Measurements from ENCODE around the gene ADAM8. TPM values are rescaled to one million over a fixed set of nuclear protein-coding genes. Genes with fewer than 3 reads are reported as not detected.

Gene ADAM8
- total RNA-seq, 1 donor from 2014 or later, result 16.9 TPM

GRCh38 chr10:133282846-133283390 is 6.2 kb upstream of the ADAM8 start:
- Mint-ChIP-seq H3K9me3 (no peaks in the 10 kb centered on the region), H3K4me1 (peaks cover 10% of the 10 kb centered on the region), H3K27me3 (ENCODE audit: low read depth) (no peaks in the 10 kb centered on the region), H3K27ac (no peak overlapping the region), H3K36me3 (peaks cover 33% of the 10 kb centered on the region), H3K4me3 (no peak overlapping the region)
- TF ChIP-seq CTCF (IDR thresholded peaks at IDR 0.05; ENCODE audit: unreplicated experiment), result no peak
- DNase-seq (ENCODE audit: low spot score in 2 of 2, unreplicated experiment in 2 of 2), result no peak

GRCh38 chr10:133281628-133282372 is 5.1 kb upstream of the ADAM8 start:
- no peak overlapping the region for H3K27ac Mint-ChIP-seq

GRCh38 chr10:133281084-133281483 is 4.4 kb upstream of the ADAM8 start:
- H3K9me3 Mint-ChIP-seq, result no peaks in the 10 kb centered on the region
- no peak overlapping the region for H3K4me3 Mint-ChIP-seq
- H3K27ac Mint-ChIP-seq, result no peak overlapping the region

More at GRCh38 chr10:133281628-133282372, 5.1 kb upstream of the ADAM8 start:
- Mint-ChIP-seq H3K4me1 (peaks cover 10% of the 10 kb centered on the region), H3K4me3 (no peak overlapping the region), H3K36me3 (peaks cover 27% of the 10 kb centered on the region), H3K9me3 (no peaks in the 10 kb centered on the region), H3K27me3 (ENCODE audit: low read depth) (no peaks in the 10 kb centered on the region)
- TF ChIP-seq CTCF (IDR thresholded peaks at IDR 0.05; ENCODE audit: unreplicated experiment), result no peak
- no peak for DNase-seq (ENCODE audit: low spot score in 2 of 2, unreplicated experiment in 2 of 2)

GRCh38 chr10:133280391-133281059 is 3.9 kb upstream of the ADAM8 start:
- no peak overlapping the region for H3K4me3 Mint-ChIP-seq
- no peak for TF ChIP-seq CTCF (IDR thresholded peaks at IDR 0.05; ENCODE audit: unreplicated experiment)

More at GRCh38 chr10:133281084-133281483, 4.4 kb upstream of the ADAM8 start:
- Mint-ChIP-seq H3K4me1 (peaks cover 13% of the 10 kb centered on the region), H3K27me3 (ENCODE audit: low read depth) (peaks cover 3% of the 10 kb centered on the region), H3K36me3 (peaks cover 21% of the 10 kb centered on the region)
- no peak for DNase-seq (ENCODE audit: low spot score in 2 of 2, unreplicated experiment in 2 of 2)
- no peak for TF ChIP-seq CTCF (IDR thresholded peaks at IDR 0.05; ENCODE audit: unreplicated experiment)

GRCh38 chr10:133279326-133280226 is 2.9 kb upstream of the ADAM8 start:
- Mint-ChIP-seq H3K36me3 (peaks cover 11% of the 10 kb centered on the region), H3K9me3 (no peaks in the 10 kb centered on the region), H3K4me1 (peaks cover 22% of the 10 kb centered on the region), H3K27me3 (ENCODE audit: low read depth) (peaks cover 11% of the 10 kb centered on the region), H3K4me3 (no peak overlapping the region), H3K27ac (peak overlapping the region; percentile 30)
- no peak for DNase-seq (ENCODE audit: low spot score in 2 of 2, unreplicated experiment in 2 of 2)
- TF ChIP-seq CTCF (IDR thresholded peaks at IDR 0.05; ENCODE audit: unreplicated experiment), result no peak

More at GRCh38 chr10:133280391-133281059, 3.9 kb upstream of the ADAM8 start:
- H3K27ac Mint-ChIP-seq, result no peak overlapping the region
- no peak for DNase-seq (ENCODE audit: low spot score in 2 of 2, unreplicated experiment in 2 of 2)
- H3K9me3 Mint-ChIP-seq, result no peaks in the 10 kb centered on the region
- peaks cover 9% of the 10 kb centered on the region for H3K27me3 Mint-ChIP-seq (ENCODE audit: low read depth)
- H3K36me3 Mint-ChIP-seq, result peaks cover 15% of the 10 kb centered on the region
- H3K4me1 Mint-ChIP-seq, result peaks cover 16% of the 10 kb centered on the region
